Measurements from ENCODE around the gene FIG4. TPM values are rescaled to one million over a fixed set of nuclear protein-coding genes. Genes with fewer than 3 reads are reported as not detected.

The FIG4 gene
- total RNA-seq, 1 experiment from 2014 or later, result 5.7 TPM

GRCh38 chr6:109739686-109740085, 48.6 kb downstream of the FIG4 start:
- no peak for DNase-seq
- Histone ChIP-seq H3K4me1 (ENCODE audit: insufficient read depth, low read length) (peaks cover 10% of the 10 kb centered on the region), H4K20me1 (ENCODE audit: low read length) (no peaks in the 10 kb centered on the region), H3K4me3 (ENCODE audit: low read length) (no peak overlapping the region), H3K36me3 (ENCODE audit: low read depth, low read length) (no peaks in the 10 kb centered on the region), H2AFZ (ENCODE audit: low read length) (no peak overlapping the region), H3K9me2 (replicated peaks; ENCODE audit: low read length) (no peaks in the 10 kb centered on the region), H3K79me2 (ENCODE audit: low read length) (no peaks in the 10 kb centered on the region), H3K27ac (ENCODE audit: low read length) (no peak overlapping the region), H3K27me3 (ENCODE audit: low read length) (no peaks in the 10 kb centered on the region), H3F3A (ENCODE audit: low read length, unreplicated experiment) (no peaks in the 10 kb centered on the region), H3K9ac (ENCODE audit: low read length) (no peak overlapping the region), H3K4me2 (ENCODE audit: low read length) (no peak overlapping the region), H3K9me3 (ENCODE audit: low read length) (no peaks in the 10 kb centered on the region)
- TF ChIP-seq CTCF (conservative IDR thresholded peaks at IDR 0.05; ENCODE audit: low read depth, low read length), result no peak
- no peak for TF ChIP-seq EZH2 (IDR thresholded peaks at IDR 0.05; ENCODE audit: low read length, unreplicated experiment)
- TF ChIP-seq EZH2phosphoT487 (IDR thresholded peaks at IDR 0.05; ENCODE audit: borderline replicate concordance, low read length), result no peak
- intact Hi-C loops (cut with micrococcal nuclease), result no loop called here
- POLR2A ChIA-PET (ENCODE audit: unreplicated experiment), result no interaction called here
- BruUV-seq (replicated peaks), result no TSS peak
- CTCF ChIA-PET, result no interaction called here
- ATAC-seq, result no peak

- BruUV-seq (replicated peaks), result no TSS peak
- H3K79me2 ChIP-seq (ENCODE audit: low read length), result no peaks in the 10 kb centered on the region
Observed at GRCh38 chr6:109740787-109741186, 49.7 kb downstream of the FIG4 start.

More at GRCh38 chr6:109740787-109741186, 49.7 kb downstream of the FIG4 start:
- Histone ChIP-seq H3F3A (ENCODE audit: low read length, unreplicated experiment) (no peaks in the 10 kb centered on the region), H3K9ac (ENCODE audit: low read length) (no peak overlapping the region), H2AFZ (ENCODE audit: low read length) (no peak overlapping the region), H3K27ac (ENCODE audit: low read length) (no peak overlapping the region), H4K20me1 (ENCODE audit: low read length) (no peaks in the 10 kb centered on the region), H3K4me1 (ENCODE audit: insufficient read depth, low read length) (peaks cover 10% of the 10 kb centered on the region), H3K4me3 (ENCODE audit: low read length) (no peak overlapping the region), H3K9me2 (replicated peaks; ENCODE audit: low read length) (no peaks in the 10 kb centered on the region), H3K4me2 (ENCODE audit: low read length) (no peak overlapping the region), H3K36me3 (ENCODE audit: low read depth, low read length) (no peaks in the 10 kb centered on the region), H3K27me3 (ENCODE audit: low read length) (no peaks in the 10 kb centered on the region), H3K9me3 (ENCODE audit: low read length) (no peaks in the 10 kb centered on the region)
- ChIA-PET POLR2A (ENCODE audit: unreplicated experiment) (no interaction called here), CTCF (no interaction called here)
- ATAC-seq, result no peak
- DNase-seq, result no peak
- TF ChIP-seq CTCF (conservative IDR thresholded peaks at IDR 0.05; ENCODE audit: low read depth, low read length), result no peak
- TF ChIP-seq EZH2phosphoT487 (IDR thresholded peaks at IDR 0.05; ENCODE audit: borderline replicate concordance, low read length), result no peak
- TF ChIP-seq EZH2 (IDR thresholded peaks at IDR 0.05; ENCODE audit: low read length, unreplicated experiment), result no peak
- intact Hi-C loops (cut with micrococcal nuclease), result no loop called here

Measured in PC-3 (cell line).